8988T (cell line): Measurements from ENCODE around the gene PTPN1.
A peak's percentile ranks its signal among the peaks of the same experiment; 100 is the strongest.
"Not testable (repeated sequence)": the region's sequence is repeated elsewhere in the genome, so short reads cannot be mapped to it uniquely, and the experiment has no call there.

Experiments used
- DNase-seq: peaks from one replicate; pipeline ENCODE4 v3.0.0; 2011

The PTPN1 gene

GRCh38 chr20:50595988-50596693, 86.0 kb downstream of the PTPN1 start:
- DNase-seq = no peak

DNA sequence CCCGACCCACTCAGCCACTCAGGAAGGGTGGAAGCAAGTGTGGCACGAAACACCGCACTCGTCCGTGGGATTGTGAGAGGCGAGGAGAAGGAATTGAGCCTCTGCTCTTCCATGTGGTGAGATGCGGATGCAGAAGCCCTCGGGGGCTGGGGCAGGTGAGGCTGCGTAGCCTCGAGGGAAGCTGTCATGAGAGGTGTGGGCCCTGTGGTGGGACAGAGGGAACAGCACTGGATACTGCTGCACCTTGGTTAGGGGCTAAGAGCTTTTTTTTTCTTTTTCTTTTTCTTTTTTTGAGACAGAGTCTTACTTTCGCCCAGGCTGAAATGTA, 86.5 kb downstream of the PTPN1 start:
- no peak for DNase-seq

DNA sequence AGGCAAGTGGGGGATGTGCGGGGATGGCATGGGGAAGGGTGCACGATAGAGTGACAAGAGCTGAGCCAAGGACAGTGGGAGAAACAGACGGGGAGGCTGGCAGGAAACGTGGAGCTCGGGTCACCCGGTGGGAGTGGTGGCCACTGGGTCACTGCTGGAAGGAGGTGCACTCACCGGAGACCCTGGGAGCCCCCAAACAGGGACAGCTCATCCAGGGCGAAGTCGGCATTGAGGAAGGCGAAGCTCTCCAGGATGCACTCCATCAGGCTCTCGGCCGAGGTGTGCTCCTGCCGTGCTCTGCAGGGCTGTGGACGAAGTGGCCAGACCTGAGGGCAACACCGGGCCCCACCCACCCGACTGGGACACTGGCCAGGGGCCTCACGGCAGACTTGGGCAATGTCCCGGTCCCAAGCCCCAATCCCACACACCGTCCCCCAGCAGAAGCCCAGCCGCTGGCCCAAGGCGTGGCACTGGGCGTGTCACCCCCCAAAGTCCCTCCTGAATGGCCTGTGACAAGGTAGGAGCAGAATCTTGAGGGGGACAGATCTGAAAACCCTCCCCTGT, 87.3 kb downstream of the PTPN1 start:
- no peak for DNase-seq

DNA sequence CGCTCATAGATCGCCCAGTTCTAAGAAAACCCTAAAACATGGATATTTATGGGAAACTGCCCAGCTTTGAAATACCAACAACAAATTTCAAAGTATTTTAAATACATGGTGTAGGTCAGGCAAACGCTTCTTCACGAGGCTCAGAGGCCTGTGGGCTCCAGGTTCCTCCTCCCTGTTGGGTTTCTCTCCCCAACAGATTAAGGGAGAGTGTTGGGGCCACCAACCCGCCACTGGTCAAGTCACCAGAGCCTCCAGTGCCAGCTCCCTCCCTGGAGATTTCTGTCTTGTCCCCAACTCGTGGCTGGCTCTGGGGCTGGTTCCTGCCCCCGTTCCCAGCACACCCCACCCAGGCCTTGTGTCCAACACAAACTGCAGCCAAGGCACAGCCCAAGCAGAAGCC, 87.9 kb downstream of the PTPN1 start:
- DNase-seq = no peak

DNA sequence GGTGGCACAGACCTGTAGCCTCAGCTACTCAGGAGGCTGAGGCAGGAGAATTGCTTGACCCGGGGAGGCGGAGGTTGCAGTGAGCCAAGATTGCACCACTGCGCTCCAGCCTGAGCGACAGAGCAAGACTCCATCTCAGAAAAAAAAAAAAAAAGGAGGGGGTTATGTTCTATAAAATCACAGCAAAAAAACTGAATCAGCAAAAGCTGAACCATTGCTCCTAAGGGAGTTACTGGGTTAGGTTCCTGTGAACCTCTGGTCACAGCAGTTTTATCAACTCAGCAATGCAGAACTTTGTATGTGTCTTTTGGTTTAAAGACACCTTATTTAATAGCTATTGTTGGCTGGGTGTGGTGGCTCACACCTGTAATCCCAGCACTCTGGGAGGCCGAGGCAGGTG, 88.6 kb downstream of the PTPN1 start:
- DNase-seq = not testable (repeated sequence)

- DNase-seq = no peak
These were observed 90.2 kb downstream of the PTPN1 start for GRCh38 chr20:50600281-50600895.

GRCh38 chr20:50601511-50602431, 91.6 kb downstream of the PTPN1 start:
- no peak for DNase-seq

DNA sequence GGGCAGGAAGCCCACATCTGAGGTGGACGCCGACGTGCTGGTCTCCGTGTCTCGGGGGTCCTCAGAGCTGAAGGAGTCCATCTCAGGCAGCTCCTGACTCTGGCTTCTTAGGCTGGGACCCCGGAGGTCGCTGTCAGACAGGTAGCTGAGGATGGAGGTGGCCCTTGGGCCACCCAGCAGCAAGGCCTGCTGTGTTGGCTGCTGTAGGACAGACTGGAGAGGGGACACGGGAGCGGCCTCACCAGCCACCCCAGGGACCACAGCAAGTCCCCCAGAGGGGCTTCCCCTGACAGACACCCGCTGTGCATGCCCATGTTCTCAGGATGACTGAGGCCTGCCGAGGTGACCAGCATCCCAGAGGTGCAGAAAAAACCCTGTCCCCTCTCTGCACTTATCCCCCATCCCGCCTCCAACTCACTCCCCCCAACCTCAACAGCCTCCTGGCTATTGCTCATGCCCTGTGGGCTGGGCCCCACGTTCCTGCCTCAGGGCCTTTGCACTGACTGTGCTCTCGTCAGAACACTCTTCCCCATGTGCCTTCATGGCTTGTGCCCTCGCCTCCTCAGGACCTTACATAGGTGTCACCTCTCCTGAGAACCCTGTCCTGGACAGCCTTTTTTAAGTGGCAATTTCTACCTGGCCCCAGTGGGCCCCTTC, 92.4 kb downstream of the PTPN1 start:
- no peak for DNase-seq

DNA sequence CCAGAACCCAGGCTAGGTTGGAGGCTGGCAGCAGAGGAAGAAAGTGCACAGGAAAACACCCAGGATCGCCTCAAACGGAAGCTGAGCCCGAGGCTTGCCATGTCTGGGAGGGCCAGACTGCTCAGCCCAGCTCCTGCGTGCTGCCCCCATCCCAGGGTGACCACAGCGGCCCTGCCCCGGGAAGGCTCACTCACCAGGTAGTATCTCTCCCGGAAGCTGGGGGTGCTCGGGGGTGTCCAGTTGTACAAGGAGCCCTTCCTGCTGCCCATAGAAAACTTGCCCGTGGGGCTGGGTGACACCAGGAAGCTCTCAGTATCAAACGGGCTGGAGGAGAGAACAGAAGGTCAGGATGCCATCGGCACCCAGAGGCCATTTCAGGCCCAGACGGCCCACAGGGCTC, 94.3 kb downstream of the PTPN1 start:
- no peak for DNase-seq

- DNase-seq = no peak
These were observed 95.0 kb downstream of the PTPN1 start for GRCh38 chr20:50605136-50605535.

- DNase-seq = no peak
These were observed 97.3 kb downstream of the PTPN1 start for GRCh38 chr20:50607436-50607835.

- DNase-seq = no peak
These were observed 97.9 kb downstream of the PTPN1 start for GRCh38 chr20:50607850-50608749.

- no peak for DNase-seq
These were observed 98.5 kb downstream of the PTPN1 start for GRCh38 chr20:50608750-50609104.

DNA sequence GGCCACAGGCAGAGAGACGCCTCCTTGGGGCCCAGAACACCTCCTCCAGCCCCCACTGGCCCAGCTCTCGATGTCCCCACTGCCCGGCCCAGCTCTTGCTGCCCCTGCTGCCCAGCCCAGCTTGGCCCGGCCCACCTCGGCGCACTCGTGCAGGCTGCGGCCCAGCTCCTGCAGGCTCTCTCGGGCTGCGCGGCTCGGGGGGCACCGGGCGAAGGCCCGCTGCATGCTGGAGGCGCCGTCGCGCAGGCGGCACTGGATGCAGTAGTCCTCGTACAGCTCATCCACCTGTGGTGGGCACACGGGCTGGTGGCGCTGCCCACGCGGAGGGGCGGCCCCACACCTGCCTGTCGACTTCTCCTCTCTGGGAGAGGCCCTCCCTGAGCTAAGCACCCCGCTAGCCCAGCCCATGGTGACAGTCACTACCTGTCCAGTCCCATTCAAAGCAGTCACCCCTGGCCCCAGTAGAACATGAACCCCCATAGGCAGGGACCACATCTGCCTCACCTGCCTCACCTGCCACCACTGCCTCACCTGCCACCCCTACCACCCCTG, 99.3 kb downstream of the PTPN1 start:
- no peak for DNase-seq

DNA sequence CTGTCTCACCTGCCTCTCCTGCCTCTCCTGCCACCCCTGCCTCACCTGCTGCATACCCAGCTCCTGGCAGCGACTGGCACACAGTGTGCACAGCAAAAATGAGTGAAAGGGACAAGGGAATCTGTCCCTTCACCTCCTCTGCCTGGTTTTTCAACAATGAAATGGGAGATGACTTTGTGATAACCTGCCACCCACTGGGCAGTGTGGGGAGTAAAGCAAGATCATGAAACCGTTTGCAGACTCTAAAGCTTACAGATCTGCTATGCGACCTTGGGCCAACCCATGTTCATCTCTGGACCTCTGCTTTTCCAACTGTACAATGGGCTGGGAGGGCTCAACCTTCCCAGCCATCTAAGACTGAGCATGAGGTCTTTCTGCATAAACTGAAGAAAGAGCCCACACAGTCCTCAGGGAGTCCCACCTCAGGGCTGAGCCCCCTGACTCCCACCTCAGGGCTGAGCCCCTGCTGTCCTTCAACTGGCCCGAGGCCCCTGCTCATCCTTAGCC, 100.1 kb downstream of the PTPN1 start:
- DNase-seq = peak; percentile 59

GRCh38 chr20:50611128-50611810, 101.1 kb downstream of the PTPN1 start:
- DNase-seq = no peak

- DNase-seq = no peak
These were observed 103.4 kb downstream of the PTPN1 start for GRCh38 chr20:50613438-50614169.

- no peak for DNase-seq
These were observed 105.2 kb downstream of the PTPN1 start for GRCh38 chr20:50615407-50615806.

DNA sequence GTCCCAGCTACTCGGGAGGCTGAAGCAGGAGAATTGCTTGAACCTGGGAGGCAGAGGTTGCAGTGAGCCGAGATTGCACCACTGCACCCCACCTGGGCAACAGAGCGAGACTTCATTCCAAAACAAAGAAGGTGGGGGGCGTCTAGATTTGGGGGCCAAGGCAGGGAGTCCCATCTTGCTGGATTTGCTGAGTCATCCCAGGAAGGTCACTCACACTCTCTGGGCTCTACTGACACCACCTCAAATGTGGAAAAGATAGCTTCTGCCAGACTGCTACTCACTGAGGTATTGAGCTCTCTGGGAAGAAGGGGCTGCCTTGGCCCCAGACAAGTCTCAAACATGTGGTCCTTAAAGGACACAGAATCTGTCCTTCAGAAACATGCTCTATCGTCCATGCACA, 106.8 kb downstream of the PTPN1 start:
- no peak for DNase-seq

GRCh38 chr20:50618537-50618936, 108.4 kb downstream of the PTPN1 start:
- DNase-seq = no peak
